Measurements from ENCODE around the gene CDC123. TPM values are rescaled to one million over a fixed set of nuclear protein-coding genes. Genes with fewer than 3 reads are reported as not detected.
A peak's percentile ranks its signal among the peaks of the same experiment; 100 is the strongest.
"Not testable (repeated sequence)": the region's sequence is repeated elsewhere in the genome, so short reads cannot be mapped to it uniquely, and the experiment has no call there.

Gene CDC123
- polyA plus RNA-seq, 2 of the 4 experiments (the other 2 are of a cell fraction) = 164 to 195 TPM

GRCh38 chr10:12221323-12222298, 25.6 kb downstream of the CDC123 start:
- POLR2A ChIA-PET = no interaction called here
- H3K9me3 ChIP-seq = no peaks in the 10 kb centered on the region
- H3K27ac ChIP-seq = peak overlapping the region; percentile 38 to 67; a peak in 4 of 6 replicates
- CTCF ChIA-PET = interaction anchor here (0.6 to 1.5 kb wide), 6 partner anchors 14 to 680 kb away, joined by 3 to 5 read pairs (median 3); no protein-coding TSS in a partner anchor
- TF ChIP-seq EHF (CRISPR knock-in tag; IDR thresholded peaks at IDR 0.05) (peak; percentile 38; the same call in 1 of the 2 replicates), FOSL2 (IDR thresholded peaks at IDR 0.05) (no peak), FOSL2 (CRISPR knock-in tag; IDR thresholded peaks at IDR 0.05) (peak; percentile 3; the same call in 1 of the 2 replicates), SMC3 (IDR thresholded peaks at IDR 0.05) (no peak), TP53 (CRISPR knock-in tag; IDR thresholded peaks at IDR 0.05) (0 out of 2 replicates have a peak, but pooled peaks have one; percentile 26)
- peak; percentile 12 to 73 for DNase-seq (ENCODE audit: low read depth in 1 of 2, low spot score in 1 of 2)
- 89% methylated on average over 10 of the region's 10 CpGs for WGBS (ENCODE audit: missing lambda C conversion rate)
- H3K4me3 ChIP-seq = no peak overlapping the region
- no peak for FAIRE-seq
- peaks cover 9% of the 10 kb centered on the region for H3K4me1 ChIP-seq
- peak; percentile 34 to 74; a peak in 4 of 6 replicates for ATAC-seq
- H3K4me2 ChIP-seq = peak overlapping the region; percentile 5; the same call in 1 of the 3 replicates

- 94% methylated on average over 2 of the region's 2 CpGs for WGBS (ENCODE audit: missing lambda C conversion rate)
- Histone ChIP-seq H3K4me1 (peaks cover 9% of the 10 kb centered on the region), H3K27ac (no peak overlapping the region), H3K4me2 (no peak overlapping the region), H3K9me3 (no peaks in the 10 kb centered on the region), H3K4me3 (no peak overlapping the region)
- TF ChIP-seq BCL3 (IDR thresholded peaks at IDR 0.05) (no peak), POLR2A (IDR thresholded peaks at IDR 0.05; ENCODE audit: low read length) (no peak), HOXA7 (CRISPR knock-in tag; IDR thresholded peaks at IDR 0.05) (no peak), NR3C1 (IDR thresholded peaks at IDR 0.05) (no peak), REST (IDR thresholded peaks at IDR 0.05) (no peak), KDM5A (IDR thresholded peaks at IDR 0.05) (no peak), HOXB13 (CRISPR knock-in tag; IDR thresholded peaks at IDR 0.05; ENCODE audit: low read depth) (no peak), SMC3 (IDR thresholded peaks at IDR 0.05) (no peak), CEBPB (IDR thresholded peaks at IDR 0.05) (no peak), HOXB5 (CRISPR knock-in tag; IDR thresholded peaks at IDR 0.05) (no peak), FOSL2 (IDR thresholded peaks at IDR 0.05) (no peak), FOSL2 (CRISPR knock-in tag; IDR thresholded peaks at IDR 0.05) (no peak), KDM1A (IDR thresholded peaks at IDR 0.05; ENCODE audit: low read depth) (no peak), ESRRA (IDR thresholded peaks at IDR 0.05; ENCODE audit: borderline replicate concordance, low read length) (no peak), CHD2 (IDR thresholded peaks at IDR 0.05; ENCODE audit: low read length, partially characterized antibody) (no peak), EHF (CRISPR knock-in tag; IDR thresholded peaks at IDR 0.05) (no peak), HDAC2 (IDR thresholded peaks at IDR 0.05) (no peak), SREBF2 (IDR thresholded peaks at IDR 0.05) (no peak), RCOR1 (IDR thresholded peaks at IDR 0.05; ENCODE audit: low read depth, low read length) (no peak)
- ATAC-seq (no peak), FAIRE-seq (no peak), DNase-seq (ENCODE audit: low read depth in 1 of 2, low spot score in 1 of 2) (no peak)
- ChIA-PET POLR2A (no interaction called here), CTCF (interaction anchor here (1.9 to 2.7 kb wide), 2 partner anchors 11 to 485 kb away, joined by 4 to 27 read pairs; no protein-coding TSS in a partner anchor)
These were observed 29.5 kb downstream of the CDC123 start for GRCh38 chr10:12225444-12225843.

- WGBS (ENCODE audit: missing lambda C conversion rate) = 92% methylated on average over 2 of the region's 28 CpGs
- H3K4me3 ChIP-seq; ATAC-seq; H3K27ac ChIP-seq; H3K4me2 ChIP-seq; POLR2A ChIA-PET; DNase-seq (ENCODE audit: low read depth in 1 of 2, low spot score in 1 of 2); H3K4me1 ChIP-seq; H3K9me3 ChIP-seq; CTCF ChIA-PET; FAIRE-seq: not testable (repeated sequence)
These were observed 30.4 kb downstream of the CDC123 start for GRCh38 chr10:12226438-12226837.
